GM18507 (cell line): Measurements from ENCODE around the gene SLC22A23.
A peak's percentile ranks its signal among the peaks of the same experiment; 100 is the strongest.

Experiments used
- DNase-seq: peaks from one replicate; pipeline ENCODE4 v3.0.0; 2011; ENCODE audit warnings: low read depth; ENCODE audit not compliant: insufficient read length; ENCODE audit errors: extremely low spot score
- FAIRE-seq: peaks from 2 replicates; lab custom pipeline; 2011; peaks lifted over from hg19 to GRCh38; lab: Jason Lieb, UNC

SLC22A23 gene

DNA sequence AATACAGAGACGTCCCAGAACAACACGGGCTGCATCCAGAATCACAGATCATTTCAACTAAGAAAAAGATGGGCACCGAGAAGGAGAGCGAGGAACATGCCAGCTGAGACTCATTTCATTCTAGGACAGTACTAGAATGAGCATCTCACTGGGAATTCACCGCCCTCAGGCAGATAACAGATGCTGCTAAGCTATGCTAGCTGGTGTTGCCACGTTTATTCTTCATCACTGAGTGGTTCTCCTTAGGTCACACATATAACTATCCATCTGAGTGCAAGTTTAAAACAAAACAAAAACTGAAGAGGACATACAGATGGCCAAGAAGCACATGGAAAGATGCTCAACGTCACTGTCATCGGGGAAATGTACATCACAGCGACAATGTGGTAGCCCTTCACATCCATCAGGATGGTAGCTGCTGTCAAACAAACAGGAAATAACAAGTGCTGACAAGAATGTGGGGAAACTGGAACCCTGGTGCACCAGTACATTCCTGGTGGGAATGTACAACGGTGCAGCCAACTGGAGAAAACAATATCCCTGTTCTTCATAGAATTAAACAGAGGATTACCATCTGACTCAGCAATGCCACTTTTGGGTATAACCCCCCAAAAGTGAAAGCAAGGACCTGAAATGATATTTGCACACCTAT is 97.6 kb downstream of the SLC22A23 start:
- no peak for FAIRE-seq

GRCh38 chr6:3358413-3359100 is 98.3 kb downstream of the SLC22A23 start:
- no peak for DNase-seq
- FAIRE-seq = no peak

More for the DNA sequence above, 97.6 kb downstream of the SLC22A23 start:
- DNase-seq = no peak

DNA sequence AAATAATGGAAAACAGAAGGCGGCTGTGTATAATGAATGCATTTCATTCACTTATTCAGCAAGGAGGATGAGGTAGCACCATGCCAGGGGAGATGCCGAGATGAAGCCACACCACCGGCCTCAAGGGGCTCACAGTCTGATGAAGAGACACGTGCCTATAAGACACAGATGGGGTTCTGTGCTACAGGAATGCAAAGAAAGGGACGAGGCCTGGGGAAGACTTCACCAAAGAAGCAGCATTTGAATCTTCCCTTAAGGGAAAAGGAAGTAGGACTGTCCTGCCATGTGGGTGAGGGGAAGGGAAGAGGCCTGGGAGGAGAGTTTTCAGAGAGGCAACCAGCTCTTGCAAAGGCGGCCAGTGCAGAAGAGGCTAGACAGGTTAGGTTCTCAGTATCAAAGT is 99.2 kb downstream of the SLC22A23 start:
- DNase-seq = no peak
- no peak for FAIRE-seq

DNA sequence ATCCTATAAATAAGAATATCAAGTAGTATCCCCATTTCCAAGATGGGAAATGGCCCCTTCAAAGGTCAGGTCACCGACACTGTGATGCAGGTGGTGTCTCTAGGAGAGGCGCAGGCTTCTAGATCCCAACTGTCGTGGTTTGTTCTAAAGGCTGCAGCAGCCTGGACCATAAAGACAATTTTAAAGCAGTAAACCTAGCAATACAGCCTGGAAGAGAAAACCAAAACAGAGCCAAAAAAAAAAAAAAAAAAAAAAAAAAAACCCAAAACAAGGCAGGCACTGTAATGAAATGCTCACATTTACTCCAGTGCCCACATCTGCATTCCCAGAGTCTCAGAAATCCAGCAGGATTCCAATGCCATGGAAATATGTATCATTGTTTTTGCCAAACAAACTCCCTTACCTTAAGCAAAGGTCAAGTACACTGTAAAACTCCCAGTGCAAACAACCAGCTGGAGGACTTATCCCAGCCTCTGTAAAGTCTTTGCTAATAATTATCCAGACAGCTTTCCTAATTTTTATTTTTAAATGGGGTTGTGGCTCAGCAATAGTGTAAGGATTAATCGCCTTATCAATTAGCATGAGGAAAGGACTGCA is 99.9 kb downstream of the SLC22A23 start:
- no peak for FAIRE-seq
- no peak for DNase-seq

- FAIRE-seq (peak; percentile 64), DNase-seq (peak; percentile 35)
Observed at GRCh38 chr6:3356056-3356823, 100.6 kb downstream of the SLC22A23 start.

DNA sequence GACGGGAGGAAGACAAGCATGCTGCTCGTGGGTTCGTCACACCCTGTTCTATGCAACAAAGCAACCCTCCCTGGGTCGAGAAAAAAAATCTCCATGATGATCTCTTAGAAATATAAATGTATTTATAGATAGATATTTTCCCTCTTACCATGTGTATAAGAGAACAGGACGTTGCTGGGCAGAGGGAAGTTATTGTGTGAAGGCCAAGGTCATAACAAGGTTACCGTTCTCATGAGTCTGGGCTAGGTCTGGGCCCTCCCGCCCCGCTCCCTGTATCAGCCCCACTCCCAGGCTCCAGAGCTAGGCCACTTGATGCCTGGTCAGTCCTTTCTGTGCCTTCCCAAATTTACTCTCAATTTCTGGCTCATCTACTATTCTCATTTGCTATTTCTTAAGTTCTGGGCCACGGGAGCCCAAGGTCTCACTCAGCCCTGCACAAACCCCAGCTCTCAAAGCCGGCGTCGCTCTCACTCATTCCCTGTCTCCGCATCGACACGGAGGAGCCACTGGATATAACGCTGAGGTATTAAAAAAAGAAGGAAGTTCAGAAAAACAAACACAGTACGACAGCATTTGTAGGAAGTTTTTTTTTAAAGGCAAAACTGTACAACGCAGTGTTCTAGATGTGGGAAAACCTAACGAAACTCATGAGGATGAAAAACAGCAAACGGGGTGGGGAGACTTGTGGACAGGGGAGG is 101.3 kb downstream of the SLC22A23 start:
- no peak for DNase-seq
- FAIRE-seq = no peak

DNA sequence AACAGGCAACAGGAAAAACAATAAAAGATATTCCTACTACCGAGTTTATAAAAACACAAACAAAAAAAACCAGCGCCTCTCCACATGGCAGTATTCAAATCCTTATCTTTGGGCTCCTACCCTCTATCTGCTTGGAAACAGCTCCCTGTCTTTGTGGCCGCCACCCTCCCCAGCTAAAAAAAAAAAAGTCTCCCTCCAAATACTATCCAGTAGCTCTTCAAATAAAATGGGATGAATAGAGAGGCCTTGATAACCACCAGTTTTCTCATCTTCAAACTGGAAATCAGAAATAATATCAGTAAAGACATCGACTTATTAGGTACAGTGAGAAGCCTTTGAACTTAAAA is 101.9 kb downstream of the SLC22A23 start:
- FAIRE-seq = no peak

DNA sequence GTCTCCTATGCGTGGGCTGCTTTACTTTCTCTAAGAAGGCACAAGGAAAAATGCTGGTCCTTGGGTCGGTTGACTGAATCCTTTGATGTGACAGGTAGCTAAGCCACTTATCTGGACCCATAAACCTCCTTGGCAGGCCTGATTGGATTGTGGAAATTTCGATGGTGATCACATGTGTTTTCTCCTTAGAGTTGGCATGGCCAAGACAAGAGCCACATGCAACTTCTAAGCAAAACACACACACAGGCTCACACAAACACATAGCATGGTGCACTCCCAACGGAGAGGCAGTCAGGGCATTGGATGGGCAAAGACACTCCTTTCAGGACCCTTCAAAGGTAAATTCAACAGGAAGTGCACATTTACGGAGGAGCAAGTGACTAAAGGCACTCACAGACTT is 102.9 kb downstream of the SLC22A23 start:
- no peak for FAIRE-seq
- DNase-seq = no peak

More for the DNA sequence above, 101.9 kb downstream of the SLC22A23 start:
- no peak for DNase-seq

GRCh38 chr6:3353213-3353903 is 103.5 kb downstream of the SLC22A23 start:
- FAIRE-seq (no peak), DNase-seq (no peak)

DNA sequence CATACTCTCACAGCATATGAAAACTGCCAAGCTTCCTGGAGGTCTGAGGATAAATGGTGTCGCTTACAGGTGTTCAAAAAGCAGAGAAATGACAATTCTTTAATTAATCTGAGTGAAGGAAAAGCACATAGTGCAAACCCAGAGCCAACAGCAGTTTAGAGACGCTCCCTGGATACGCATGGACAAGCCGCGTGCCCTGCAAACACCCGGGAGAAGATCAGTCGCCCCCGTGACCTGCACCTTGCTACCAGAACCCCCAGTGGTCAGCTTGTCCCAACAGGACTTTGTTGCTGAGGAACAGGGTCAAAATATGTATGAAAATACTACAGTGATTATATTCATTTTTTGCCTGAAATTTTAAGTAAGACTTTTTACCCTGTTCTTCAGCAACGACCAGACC is 104.2 kb downstream of the SLC22A23 start:
- no peak for FAIRE-seq
- DNase-seq = no peak

- FAIRE-seq = no peak
- DNase-seq = no peak
Observed at GRCh38 chr6:3351829-3352524, 104.9 kb downstream of the SLC22A23 start.

DNA sequence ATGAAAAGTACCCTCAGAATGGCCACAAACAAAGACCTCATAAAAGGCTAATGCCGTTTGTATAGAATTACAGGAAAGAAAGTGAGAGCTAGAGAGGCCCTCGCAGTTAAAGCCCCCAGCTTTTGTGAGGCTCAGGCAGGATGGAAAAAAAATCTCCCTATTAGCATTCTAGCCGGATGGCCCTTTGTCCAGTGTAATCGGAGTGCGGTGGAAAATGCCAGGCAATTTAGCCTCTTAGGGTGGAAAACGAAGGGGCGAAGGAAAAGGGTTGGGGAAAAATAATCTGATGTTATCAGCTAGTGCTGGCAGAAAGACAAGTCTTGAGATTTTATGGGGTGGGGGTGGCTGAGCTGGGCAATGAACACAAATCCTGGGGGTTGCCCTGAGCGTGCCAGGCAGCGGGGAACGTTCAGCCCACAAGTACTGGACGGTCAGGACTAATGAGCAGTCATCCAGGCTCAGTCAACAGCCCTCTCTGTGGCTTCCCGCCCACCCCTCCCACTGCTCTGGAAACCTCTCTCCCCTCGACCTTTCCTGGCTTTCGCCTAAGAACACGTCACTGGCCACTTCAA is 105.7 kb downstream of the SLC22A23 start:
- FAIRE-seq (no peak), DNase-seq (no peak)

DNA sequence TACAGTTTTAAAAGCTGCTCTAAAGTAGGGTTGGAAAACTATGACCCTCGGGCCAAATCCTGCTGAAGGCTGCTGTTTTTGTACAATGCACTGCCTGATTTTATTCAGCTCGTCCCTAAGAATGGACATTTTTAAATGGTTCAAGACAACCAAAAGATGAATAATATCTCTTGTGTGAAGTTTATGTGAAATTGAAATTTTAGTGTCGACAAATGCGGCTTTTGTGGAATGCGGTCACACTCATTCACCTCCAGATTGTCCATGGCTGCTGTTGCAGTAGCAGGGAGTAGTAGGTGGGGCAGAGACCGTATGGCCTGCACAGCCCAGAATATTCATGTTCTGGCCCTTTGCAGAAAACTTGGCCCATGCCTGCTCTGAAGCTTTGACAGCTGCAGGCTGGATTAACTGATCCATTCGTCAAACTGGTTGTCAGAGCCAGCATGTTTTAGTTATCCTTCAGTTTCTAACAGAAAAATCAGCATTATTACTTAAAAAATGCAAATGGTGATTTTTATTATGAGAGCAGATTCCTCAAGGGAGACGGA is 106.5 kb downstream of the SLC22A23 start:
- no peak for FAIRE-seq
- no peak for DNase-seq

DNA sequence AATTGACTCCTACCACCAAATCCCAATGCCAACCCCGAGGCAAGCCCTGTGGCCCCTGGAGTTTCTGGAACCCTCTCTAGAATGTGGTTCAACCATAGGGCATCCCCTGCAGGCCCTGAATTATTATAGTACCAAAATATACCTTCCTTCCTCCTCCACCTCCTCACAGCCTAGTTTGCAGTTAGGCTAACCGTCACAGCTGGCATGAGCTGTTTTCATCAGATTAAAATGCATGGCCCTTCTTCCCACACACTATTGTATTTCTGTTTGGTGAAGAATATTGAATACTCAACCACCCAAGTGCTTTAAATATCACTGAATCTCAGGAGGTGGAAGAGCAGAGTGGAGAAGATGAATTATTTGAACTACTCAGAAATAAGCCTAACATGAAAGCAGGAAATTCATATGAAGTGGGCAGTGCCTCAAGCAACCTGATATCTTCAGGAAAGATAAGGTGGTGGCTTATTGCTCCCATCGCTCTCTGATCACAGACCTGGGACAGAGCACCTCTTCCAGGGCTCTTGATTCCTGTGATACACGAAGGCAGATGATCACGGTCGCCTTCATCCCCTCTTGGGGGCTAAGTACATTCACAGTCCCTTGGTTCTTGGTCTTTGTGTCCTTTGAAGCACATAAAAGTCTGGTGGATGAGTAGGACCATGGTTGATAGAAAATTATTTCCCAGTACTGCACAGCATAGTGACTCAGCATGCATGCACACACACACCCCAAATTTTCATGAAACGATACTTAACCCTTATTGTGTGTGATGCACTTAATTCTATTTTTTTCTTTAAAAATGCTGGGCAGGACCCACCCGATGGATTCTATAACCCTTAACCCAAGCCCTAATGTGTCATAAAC is 107.2 kb downstream of the SLC22A23 start:
- FAIRE-seq (no peak), DNase-seq (no peak)

DNA sequence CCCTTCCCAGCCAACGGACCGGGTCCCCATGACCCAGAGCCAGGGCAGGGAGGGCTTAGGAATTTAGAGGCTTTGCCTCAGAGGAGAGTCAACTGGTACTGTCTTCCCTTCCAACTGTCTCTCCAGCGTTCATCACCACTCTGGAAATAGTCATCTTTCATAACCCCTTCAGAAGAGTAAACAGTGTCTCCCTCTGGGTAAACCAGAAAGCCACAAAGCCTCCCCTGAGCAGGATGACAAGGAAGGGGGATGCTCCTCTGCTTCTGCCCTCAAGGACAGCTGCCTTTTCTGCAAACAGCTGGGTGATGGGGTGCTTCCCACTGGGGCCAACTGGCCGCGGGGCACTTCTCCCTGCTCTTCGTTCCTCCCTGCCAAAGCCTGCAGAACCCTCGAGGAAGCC is 108.0 kb downstream of the SLC22A23 start:
- DNase-seq (no peak), FAIRE-seq (no peak)

GRCh38 chr6:3347826-3348225 is 109.0 kb downstream of the SLC22A23 start:
- DNase-seq (no peak), FAIRE-seq (no peak)

- DNase-seq (no peak), FAIRE-seq (no peak)
Observed at GRCh38 chr6:3347247-3347646, 109.6 kb downstream of the SLC22A23 start.
